ENCODE data around the gene ATAD5. TPM values are rescaled to one million over a fixed set of nuclear protein-coding genes. Genes with fewer than 3 reads are reported as not detected.

Gene ATAD5
- total RNA-seq, 4 donors from 2014 or later: 0.75 to 2.7 (median 1.2) TPM

- in situ Hi-C loops (cut with MboI; ENCODE audit: low pct_ligation_motif_present in 1 of 4, low pct_unique_long_range_greater_than_20kb in 1 of 4, low sequenced_read_pairs in 3 of 4) (no loop called here), intact Hi-C loops (cut with DNase I; ENCODE audit: low total_unique reads) (no loop called here)
- no peak for TF ChIP-seq POLR2AphosphoS5 (IDR thresholded peaks at IDR 0.05)
- TF ChIP-seq CTCF (IDR thresholded peaks at IDR 0.05): peak in 1 of 5 experiments; percentile 6
- no peak for TF ChIP-seq EP300 (IDR thresholded peaks at IDR 0.05; ENCODE audit: low read depth)
- TF ChIP-seq POLR2A (IDR thresholded peaks at IDR 0.05): no peak
- Histone ChIP-seq H3K36me3 (peaks cover 0 to 26% (median 8%) of the 10 kb centered on the region in 4 donors), H3K27ac (no peak overlapping the region), H3K9me3 (no peaks in the 10 kb centered on the region), H3K4me1 (peaks cover 0 to 15% (median 0%) of the 10 kb centered on the region in 4 donors), H3K4me3 (no peak overlapping the region), H3K27me3 (no peaks in the 10 kb centered on the region)
- WGBS, 2 donors (ENCODE audit: low coverage in 1 of 2): 77 to 100% methylated on average over 1 to 2 of the region's 2 CpGs
- no peak for DNase-seq
Observed at GRCh38 chr17:30805944-30806456, 25.8 kb upstream of the ATAD5 start.

- H3K4me3 ChIP-seq: no peak overlapping the region
- no peak for TF ChIP-seq CTCF (IDR thresholded peaks at IDR 0.05)
- no peak for DNase-seq
- H3K27me3 ChIP-seq: no peaks in the 10 kb centered on the region
- peak overlapping the region in 1 of 4 donors; percentile 8 for H3K27ac ChIP-seq
- intact Hi-C loops (cut with DNase I; ENCODE audit: low total_unique reads) (no loop called here), in situ Hi-C loops (cut with MboI; ENCODE audit: low pct_ligation_motif_present in 1 of 4, low pct_unique_long_range_greater_than_20kb in 1 of 4, low sequenced_read_pairs in 3 of 4) (no loop called here)
- no peaks in the 10 kb centered on the region for H3K9me3 ChIP-seq
- H3K36me3 ChIP-seq: peaks cover 0 to 14% (median under 1%) of the 10 kb centered on the region in 4 donors
- peaks cover 0 to 21% (median 0%) of the 10 kb centered on the region in 4 donors for H3K4me1 ChIP-seq
- 82 to 100% methylated on average over 1 of the region's 1 CpG for WGBS, 2 donors (ENCODE audit: low coverage in 1 of 2)
Observed at GRCh38 chr17:30807896-30808295, 23.9 kb upstream of the ATAD5 start.

- peaks cover 0 to 24% (median 0%) of the 10 kb centered on the region in 4 donors for H3K4me1 ChIP-seq
- in situ Hi-C loops (cut with MboI; ENCODE audit: low pct_ligation_motif_present in 1 of 4, low pct_unique_long_range_greater_than_20kb in 1 of 4, low sequenced_read_pairs in 3 of 4): no loop called here
- intact Hi-C loops (cut with DNase I; ENCODE audit: low total_unique reads): no loop called here
- 74 to 89% methylated on average over 5 to 9 of the region's 9 CpGs for WGBS, 2 donors (ENCODE audit: low coverage in 1 of 2)
- peaks cover 0 to 5% (median 0%) of the 10 kb centered on the region in 4 donors for H3K36me3 ChIP-seq
- peak overlapping the region; percentile 32 to 73 (median 61) for H3K27ac ChIP-seq
- no peak for DNase-seq
- no peaks in the 10 kb centered on the region for H3K27me3 ChIP-seq
- H3K4me3 ChIP-seq: peak overlapping the region in 1 of 4 donors; percentile 26
- no peaks in the 10 kb centered on the region for H3K9me3 ChIP-seq
- TF ChIP-seq POLR2AphosphoS5 (IDR thresholded peaks at IDR 0.05) (no peak), EP300 (IDR thresholded peaks at IDR 0.05; ENCODE audit: low read depth) (no peak), POLR2A (IDR thresholded peaks at IDR 0.05) (no peak), CTCF (IDR thresholded peaks at IDR 0.05) (no peak)
Observed at GRCh38 chr17:30808785-30809286, 22.9 kb upstream of the ATAD5 start.

GRCh38 chr17:30809867-30810266 lies 21.9 kb upstream of the ATAD5 start:
- no peak overlapping the region for H3K4me3 ChIP-seq
- in situ Hi-C loops (cut with MboI; ENCODE audit: low pct_ligation_motif_present in 1 of 4, low pct_unique_long_range_greater_than_20kb in 1 of 4, low sequenced_read_pairs in 3 of 4) (no loop called here), intact Hi-C loops (cut with DNase I; ENCODE audit: low total_unique reads) (no loop called here)
- WGBS, 2 donors (ENCODE audit: low coverage in 1 of 2): 93% methylated on average over 6 of the region's 6 CpGs; no CpG with 5 or more reads in 1 of the 2 donors
- peaks cover 0 to 24% (median 0%) of the 10 kb centered on the region in 4 donors for H3K4me1 ChIP-seq
- DNase-seq: no peak
- peak overlapping the region; percentile 32 to 58 (median 54) for H3K27ac ChIP-seq
- no peaks in the 10 kb centered on the region for H3K9me3 ChIP-seq
- no peaks in the 10 kb centered on the region for H3K27me3 ChIP-seq
- TF ChIP-seq EP300 (IDR thresholded peaks at IDR 0.05; ENCODE audit: low read depth) (no peak), POLR2A (IDR thresholded peaks at IDR 0.05) (no peak), CTCF (IDR thresholded peaks at IDR 0.05) (no peak), POLR2AphosphoS5 (IDR thresholded peaks at IDR 0.05) (no peak)
- no peaks in the 10 kb centered on the region for H3K36me3 ChIP-seq
